Prostate gland (tissue), 2 donors: ENCODE measurements around the gene TRAK1. TPM values are rescaled to one million over a fixed set of nuclear protein-coding genes. Genes with fewer than 3 reads are reported as not detected.

Source experiments
- DNase-seq: peaks from one replicate; pipeline ENCODE4 v3.0.0-alpha.2; 2019; ENCODE audit warnings: low spot score
- H3K27ac ChIP-seq, 2 donors: fragments of 200-600 bp; sonication (generic); 2 replicates each; pipeline ENCODE4 v1.5.1; 2017 to 2019
- H3K27me3 ChIP-seq: fragments of 200-600 bp; sonication (generic); replicated peaks from 2 replicates; pipeline ENCODE4 v1.5.1; 2019; ENCODE audit not compliant: insufficient read depth
- H3K36me3 ChIP-seq, 2 donors: fragments of 200-600 bp; sonication (generic); 1 replicate in 1 of 2; 2 replicates in 1 of 2; pipeline versions ENCODE4 v1.5.1 to v1.8.1; 2017 to 2019
- H3K4me1 ChIP-seq: fragments of 200-600 bp; sonication (generic); replicated peaks from 2 replicates; pipeline ENCODE4 v1.5.1; 2019
- H3K4me3 ChIP-seq, 2 donors: fragments of 200-600 bp; sonication (generic); 2 replicates each; pipeline ENCODE4 v1.5.1; 2017 to 2019
- H3K9me3 ChIP-seq: fragments of 200-600 bp; sonication (generic); 2 replicates; pipeline ENCODE4 v1.5.1; 2017
- POLR2A ChIP-seq: fragments of 450-650 bp; IDR thresholded peaks from one replicate; pipeline ENCODE4 v1.6.1; 2016; ENCODE audit warnings: antibody characterized with exemption, mild to moderate bottlenecking
- POLR2AphosphoS5 ChIP-seq: sonication (generic); formaldehyde crosslinking; IDR thresholded peaks from one replicate; pipeline ENCODE4 v1.6.1; 2017; ENCODE audit warnings: antibody characterized with exemption
- WGBS: methylation state at CpG from one replicate; pipeline ENCODE4 v1.1.5; 2018; 5-methylcytosine and 5-hydroxymethylcytosine counted together
- intact Hi-C: fragments of 100-400 bp; cut with DNase I; formaldehyde crosslinking; loops from one replicate; pipeline ENCODE4 v1.14.2; 2022
- total RNA-seq, 2 donors: library from RNA; depleted of rRNA; stranded (reverse); fragments of >200 nt; gene quantifications; one replicate each; pipeline ENCODE4 v1.1.0, GENCODE V29; 2016
- TF ChIP-seq, protein P1 (sequence below), 4 experiments: fragments of 200-600 bp in 2 of 4; fragments of 450-650 bp in 2 of 4; sonication (generic) in 2 of 4; IDR thresholded peaks; 1 replicate in 3 of 4; 2 replicates in 1 of 4; pipeline ENCODE4 v1.5.1; 2016 to 2019; ENCODE audit warnings: antibody characterized with exemption in 4 of 4, mild to moderate bottlenecking in 2 of 4, moderate library complexity in 2 of 4

TRAK1 gene
- total RNA-seq, 2 donors from 2014 or later: 35.6 to 80.3 TPM

DNA sequence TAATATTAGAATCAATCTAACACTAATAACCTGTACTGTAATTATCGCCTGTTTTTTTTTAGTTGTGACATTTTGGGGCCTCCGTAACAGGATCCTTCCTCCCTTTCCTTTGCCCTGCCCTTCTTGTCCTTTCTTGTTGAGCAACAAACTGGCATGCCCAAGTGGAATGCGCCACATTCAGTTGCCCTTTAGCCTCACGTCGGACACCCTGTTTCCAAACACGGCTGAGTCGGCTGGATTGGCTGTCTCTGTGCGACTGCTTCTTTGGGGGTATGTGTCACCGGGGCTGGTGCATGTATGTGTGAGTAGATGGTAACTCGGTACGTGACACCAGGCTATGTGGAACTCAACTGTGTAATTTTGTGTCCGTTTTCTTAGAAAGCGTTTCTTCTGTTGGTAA lies 24.1 kb downstream of the TRAK1 start:
- no peak for TF ChIP-seq POLR2A
- no peak for TF ChIP-seq POLR2AphosphoS5
- TF ChIP-seq, protein P1, sequence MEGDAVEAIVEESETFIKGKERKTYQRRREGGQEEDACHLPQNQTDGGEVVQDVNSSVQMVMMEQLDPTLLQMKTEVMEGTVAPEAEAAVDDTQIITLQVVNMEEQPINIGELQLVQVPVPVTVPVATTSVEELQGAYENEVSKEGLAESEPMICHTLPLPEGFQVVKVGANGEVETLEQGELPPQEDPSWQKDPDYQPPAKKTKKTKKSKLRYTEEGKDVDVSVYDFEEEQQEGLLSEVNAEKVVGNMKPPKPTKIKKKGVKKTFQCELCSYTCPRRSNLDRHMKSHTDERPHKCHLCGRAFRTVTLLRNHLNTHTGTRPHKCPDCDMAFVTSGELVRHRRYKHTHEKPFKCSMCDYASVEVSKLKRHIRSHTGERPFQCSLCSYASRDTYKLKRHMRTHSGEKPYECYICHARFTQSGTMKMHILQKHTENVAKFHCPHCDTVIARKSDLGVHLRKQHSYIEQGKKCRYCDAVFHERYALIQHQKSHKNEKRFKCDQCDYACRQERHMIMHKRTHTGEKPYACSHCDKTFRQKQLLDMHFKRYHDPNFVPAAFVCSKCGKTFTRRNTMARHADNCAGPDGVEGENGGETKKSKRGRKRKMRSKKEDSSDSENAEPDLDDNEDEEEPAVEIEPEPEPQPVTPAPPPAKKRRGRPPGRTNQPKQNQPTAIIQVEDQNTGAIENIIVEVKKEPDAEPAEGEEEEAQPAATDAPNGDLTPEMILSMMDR (IDR thresholded peaks at IDR 0.05): no peak
- peaks cover 8% of the 10 kb centered on the region for H3K4me1 ChIP-seq
- no peak for DNase-seq
- no peaks in the 10 kb centered on the region for H3K36me3 ChIP-seq
- H3K27me3 ChIP-seq: no peaks in the 10 kb centered on the region
- intact Hi-C loops: no loop called here
- 59% methylated on average over 13 of the region's 13 CpGs for WGBS
- H3K4me3 ChIP-seq: no peak overlapping the region
- no peaks in the 10 kb centered on the region for H3K9me3 ChIP-seq
- H3K27ac ChIP-seq: no peak overlapping the region

DNA sequence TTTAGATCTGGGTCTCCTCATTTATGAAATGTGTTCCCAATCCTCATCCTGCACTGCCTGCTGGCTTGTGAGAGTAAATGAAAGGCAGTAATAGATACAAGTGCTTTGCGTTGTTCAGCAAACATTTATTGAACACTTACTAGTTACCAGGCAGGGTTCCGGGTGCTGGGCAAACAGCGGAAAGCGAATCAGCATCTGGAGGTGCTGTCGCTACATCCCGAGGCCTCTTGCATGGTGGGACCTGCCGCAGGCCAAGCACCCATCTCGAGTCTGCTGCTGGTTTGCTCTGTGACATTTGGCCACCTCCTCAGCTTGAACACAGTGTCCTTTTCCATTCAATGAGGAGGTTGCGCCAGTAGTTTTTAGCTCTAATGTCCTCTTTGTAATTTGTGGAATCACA lies 24.8 kb downstream of the TRAK1 start:
- intact Hi-C loops: loop anchor here (2.0 kb wide), 1 partner anchor 75 kb away; no protein-coding TSS in a partner anchor
- no peak for DNase-seq
- peaks cover 8% of the 10 kb centered on the region for H3K4me1 ChIP-seq

DNA sequence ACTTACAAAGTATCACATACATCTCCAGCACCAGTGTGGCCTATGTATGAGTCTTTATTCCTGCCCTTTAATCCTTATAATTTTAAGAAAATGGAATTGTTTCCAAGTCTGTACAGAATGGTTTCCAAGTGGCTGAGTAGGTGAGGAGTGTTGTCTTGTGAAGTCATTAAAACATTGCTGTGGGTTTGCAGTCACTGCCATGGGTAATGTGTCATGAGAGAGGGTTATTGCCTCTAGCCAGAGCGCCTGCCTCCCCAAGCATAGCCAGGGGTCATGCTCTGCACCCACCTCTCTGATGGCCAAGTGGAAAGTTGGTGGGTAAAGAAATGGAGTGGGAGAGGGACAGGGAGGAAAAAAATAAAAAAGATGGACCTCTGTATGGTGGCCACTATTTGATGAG lies 25.3 kb downstream of the TRAK1 start:
- WGBS: 100% methylated on average over 1 of the region's 1 CpG
- Histone ChIP-seq H3K4me3 (no peak overlapping the region), H3K27ac (no peak overlapping the region), H3K9me3 (no peaks in the 10 kb centered on the region), H3K27me3 (no peaks in the 10 kb centered on the region), H3K4me1 (peaks cover 8% of the 10 kb centered on the region), H3K36me3 (no peaks in the 10 kb centered on the region)
- intact Hi-C loops: loop anchor here (2.0 kb wide), 1 partner anchor 74 kb away; no protein-coding TSS in a partner anchor
- DNase-seq: no peak
- TF ChIP-seq POLR2AphosphoS5 (no peak), POLR2A (no peak)
- TF ChIP-seq, protein P1 (IDR thresholded peaks at IDR 0.05): no peak

More for the DNA sequence above, 24.8 kb downstream of the TRAK1 start:
- TF ChIP-seq POLR2A (no peak), POLR2AphosphoS5 (no peak)
- TF ChIP-seq, protein P1 (IDR thresholded peaks at IDR 0.05): no peak
- Histone ChIP-seq H3K9me3 (no peaks in the 10 kb centered on the region), H3K4me3 (no peak overlapping the region), H3K36me3 (no peaks in the 10 kb centered on the region), H3K27ac (no peak overlapping the region), H3K27me3 (no peaks in the 10 kb centered on the region)
- WGBS: 90% methylated on average over 9 of the region's 9 CpGs

DNA sequence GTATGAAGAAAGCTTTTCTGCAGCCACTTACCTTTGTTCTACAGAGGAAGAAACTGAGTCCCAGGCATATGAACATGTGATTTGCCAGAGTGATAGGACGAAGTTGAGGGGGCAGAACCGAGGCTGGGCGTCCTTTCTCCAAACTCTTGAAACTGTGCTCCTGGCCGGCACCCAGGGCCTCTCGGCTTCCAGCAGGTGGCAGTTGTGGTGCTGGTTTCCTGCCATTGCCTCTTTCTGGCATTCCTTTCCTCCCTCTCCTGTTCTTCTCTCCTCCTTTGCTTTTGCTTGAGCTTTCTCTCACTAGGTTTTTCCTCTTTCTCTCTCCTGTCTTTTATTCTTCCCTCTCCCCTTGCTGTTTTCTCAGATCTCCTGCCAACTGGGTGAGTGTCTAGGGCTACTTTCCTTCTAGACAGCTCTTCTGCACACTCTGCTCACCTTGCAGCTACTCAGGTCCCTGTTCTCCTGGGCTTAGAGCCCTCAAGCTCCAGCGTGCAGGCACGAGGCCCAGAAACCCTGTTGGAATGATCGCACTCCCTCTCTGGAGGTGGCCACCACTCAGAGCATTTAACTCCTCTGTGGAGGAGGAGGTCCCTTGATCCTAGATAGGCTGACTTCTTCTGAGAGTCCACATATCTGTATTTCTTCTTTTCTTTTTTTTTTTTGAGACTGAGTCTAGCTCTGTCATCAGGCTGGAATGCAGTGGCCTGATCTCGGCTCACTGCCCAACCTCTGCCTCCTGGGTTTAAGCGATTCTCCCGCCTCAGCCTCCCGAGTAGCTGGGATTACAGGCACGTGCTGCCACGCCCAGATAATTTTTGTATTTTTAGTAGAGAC lies 26.2 kb downstream of the TRAK1 start:
- H3K27ac ChIP-seq: peak overlapping the region; percentile 11 to 25
- intact Hi-C loops: loop anchor here (2.0 kb wide), 1 partner anchor 73 kb away; no protein-coding TSS in a partner anchor
- H3K27me3 ChIP-seq: no peaks in the 10 kb centered on the region
- H3K36me3 ChIP-seq: no peaks in the 10 kb centered on the region
- 22% methylated on average over 14 of the region's 14 CpGs for WGBS
- TF ChIP-seq, protein P1 (IDR thresholded peaks at IDR 0.05): peak; percentile 27 to 64 (median 56)
- no peak for TF ChIP-seq POLR2A
- peak; percentile 13 for TF ChIP-seq POLR2AphosphoS5
- H3K9me3 ChIP-seq: no peaks in the 10 kb centered on the region
- DNase-seq: peak; percentile 45
- H3K4me1 ChIP-seq: peaks cover 8% of the 10 kb centered on the region
- H3K4me3 ChIP-seq: no peak overlapping the region
